Body of pancreas (tissue), 4 donors: ENCODE data around the gene P2RX5.

Experiments used
- CTCF ChIP-seq, 7 experiments: fragments of 450-650 bp in 4 of 7; fragments of 200-600 bp in 3 of 7; sonication (generic) in 3 of 7; IDR thresholded peaks; one replicate each; pipeline ENCODE4 v1.5.1; 2016 to 2019; ENCODE audit warnings: antibody characterized with exemption in 7 of 7
- POLR2A ChIP-seq, 3 donors: fragments of 450-650 bp; IDR thresholded peaks; one replicate each; pipeline ENCODE4 v1.6.1; 2016; ENCODE audit warnings: antibody characterized with exemption in 3 of 3, mild to moderate bottlenecking in 2 of 3

- TF ChIP-seq CTCF (IDR thresholded peaks at IDR 0.05), result peak in 1 of 7 experiments; percentile 11
- TF ChIP-seq POLR2A (IDR thresholded peaks at IDR 0.05), result peak in 1 of 3 donors; percentile 8
These were observed 36.3 kb downstream of the P2RX5 start for GRCh38 chr17:3659541-3660111.
